IPS DF 4.7 (cell line): ENCODE data around the gene BCKDHB.
"Not testable (repeated sequence)": the region's sequence is repeated elsewhere in the genome, so short reads cannot be mapped to it uniquely, and the experiment has no call there.

Experiments used
- DNase-seq: peaks from one replicate; pipeline ENCODE4 v3.0.0-alpha.2; 2013; ENCODE audit warnings: low spot score; ENCODE audit errors: extremely low read depth

BCKDHB gene

DNA sequence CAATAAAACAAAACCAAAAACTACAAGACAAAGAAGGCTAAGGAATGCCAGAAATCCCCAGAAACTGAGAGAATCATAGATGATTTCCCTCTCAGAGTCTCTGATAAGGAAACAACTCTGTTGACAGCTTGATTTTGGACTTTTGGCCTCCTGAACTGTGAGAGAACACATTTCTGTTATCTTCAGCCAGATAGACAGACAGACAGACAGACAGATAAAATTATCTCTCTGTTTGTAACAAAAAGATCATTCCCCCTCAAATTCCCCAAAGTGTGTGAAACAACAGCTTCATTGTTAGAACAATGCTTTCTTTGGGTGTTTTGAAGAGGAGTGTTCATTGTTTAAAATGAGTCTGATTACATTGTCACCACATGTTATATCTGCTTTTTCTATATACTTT, 148.2 kb downstream of the BCKDHB start:
- DNase-seq, result no peak

- no peak for DNase-seq
These were observed 150.2 kb downstream of the BCKDHB start for GRCh38 chr6:80256691-80257090.

GRCh38 chr6:80259118-80259517, 152.6 kb downstream of the BCKDHB start:
- DNase-seq, result no peak

DNA sequence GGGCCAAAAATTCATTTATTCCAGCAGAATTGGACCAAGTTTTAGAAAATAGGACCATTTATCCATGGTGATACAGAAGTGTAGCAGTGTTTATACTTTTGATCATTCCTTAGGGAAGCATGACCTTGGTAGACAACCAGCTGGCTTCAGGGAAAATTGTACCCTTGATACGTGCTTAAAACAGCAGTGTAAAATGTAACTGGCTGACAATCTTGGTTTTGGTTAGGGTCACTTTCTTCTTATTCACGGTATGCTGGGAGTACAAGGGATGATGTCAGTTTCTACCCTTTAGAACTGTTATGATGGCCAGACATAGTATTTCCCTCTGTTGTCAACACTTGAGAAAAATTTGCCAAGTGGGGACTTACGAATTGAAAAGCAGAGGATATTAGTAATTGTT, 157.1 kb downstream of the BCKDHB start:
- DNase-seq, result no peak

DNA sequence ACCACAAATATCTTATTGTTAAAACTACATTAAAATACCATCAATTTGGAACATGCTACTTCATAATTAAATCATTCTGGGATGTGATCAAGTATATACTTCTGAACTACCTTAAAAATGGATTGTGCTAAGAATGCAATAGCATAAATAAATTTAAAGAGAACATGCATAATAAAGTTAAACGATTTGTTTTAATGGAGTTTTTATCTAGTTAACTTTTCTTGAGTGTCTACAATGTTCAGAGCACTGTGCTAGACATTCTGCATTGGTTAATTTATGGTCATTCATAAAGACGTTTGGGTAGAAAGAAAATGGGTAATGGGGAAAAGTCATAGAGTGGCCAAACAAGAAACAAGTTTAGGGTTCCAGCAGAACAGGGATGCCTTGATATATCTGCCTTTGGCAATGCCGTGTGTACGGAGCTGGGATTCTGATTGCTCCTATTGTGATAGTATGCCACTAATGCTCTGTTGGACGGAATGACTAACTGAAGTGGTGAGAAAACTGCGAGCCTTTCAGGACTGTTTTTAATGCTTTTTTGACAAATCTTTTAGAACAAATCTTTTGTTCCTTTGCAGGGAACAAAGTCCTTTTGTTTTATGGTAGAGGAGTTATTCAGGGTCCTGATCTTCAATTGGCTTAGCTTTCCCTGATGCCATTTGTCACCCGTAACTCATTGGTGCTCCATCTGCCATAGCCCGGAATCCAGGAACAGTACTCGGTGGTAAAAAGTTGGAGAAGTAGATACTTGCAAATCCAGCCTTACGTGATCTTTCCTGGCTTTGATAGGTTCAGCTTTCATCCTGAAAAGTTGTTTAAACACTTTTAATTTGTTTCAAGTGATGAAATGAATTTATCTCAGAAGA, 162.6 kb downstream of the BCKDHB start:
- no peak for DNase-seq

DNA sequence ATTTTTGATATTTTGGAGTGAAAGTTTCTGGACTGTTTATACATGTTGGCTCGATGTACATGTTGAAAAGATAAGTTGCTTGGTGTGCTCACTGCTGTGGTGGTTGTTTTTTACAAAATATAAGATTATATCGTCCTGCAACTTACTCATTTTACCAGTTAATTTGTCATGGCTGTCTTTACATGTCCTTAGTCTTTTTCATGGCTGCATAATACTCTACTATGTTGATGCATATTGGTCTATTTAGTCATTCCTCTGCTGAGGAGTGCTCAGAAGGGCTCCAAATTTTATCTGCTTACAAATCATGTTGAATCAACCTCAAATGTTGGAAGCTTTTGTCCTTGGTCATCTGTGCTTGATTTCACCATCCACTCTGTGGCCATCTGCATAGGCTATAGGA, 164.6 kb downstream of the BCKDHB start:
- DNase-seq, result no peak

DNA sequence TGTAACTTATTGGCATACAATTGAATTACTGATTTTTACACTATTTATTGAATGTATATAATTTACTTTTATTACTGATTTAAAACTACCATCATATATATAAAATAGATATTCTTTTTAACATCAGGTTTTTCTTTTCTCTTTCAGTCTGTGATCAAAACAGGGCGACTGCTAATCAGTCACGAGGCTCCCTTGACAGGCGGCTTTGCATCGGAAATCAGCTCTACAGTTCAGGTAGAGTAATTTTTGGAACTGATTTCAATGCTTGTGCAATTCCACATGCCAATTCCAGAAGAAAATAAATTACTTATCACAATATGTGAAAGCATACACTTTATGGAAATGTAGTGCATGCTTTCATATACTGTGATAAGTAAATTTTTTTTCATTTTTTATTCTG, 166.5 kb downstream of the BCKDHB start:
- DNase-seq, result no peak

GRCh38 chr6:80276861-80277260, 170.4 kb downstream of the BCKDHB start:
- DNase-seq, result no peak

DNA sequence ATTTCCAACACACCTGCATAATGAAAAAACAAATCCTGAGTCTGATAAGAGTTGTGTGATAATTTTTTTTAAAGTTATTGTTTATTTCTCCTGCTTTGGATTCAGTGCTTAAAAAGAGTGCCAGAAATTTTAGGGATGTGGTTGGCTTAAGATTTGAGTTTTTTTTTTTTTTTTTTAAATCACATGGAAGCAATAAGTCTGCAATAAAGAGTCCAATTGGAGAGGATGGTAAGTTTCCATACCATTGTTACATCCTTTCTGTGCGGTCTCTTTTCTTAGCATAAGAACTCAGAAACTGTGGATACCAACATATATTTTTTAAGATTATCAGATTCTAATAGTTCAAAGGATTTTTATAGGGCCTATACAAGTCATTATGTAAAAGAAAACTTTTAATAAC, 171.0 kb downstream of the BCKDHB start:
- no peak for DNase-seq

DNA sequence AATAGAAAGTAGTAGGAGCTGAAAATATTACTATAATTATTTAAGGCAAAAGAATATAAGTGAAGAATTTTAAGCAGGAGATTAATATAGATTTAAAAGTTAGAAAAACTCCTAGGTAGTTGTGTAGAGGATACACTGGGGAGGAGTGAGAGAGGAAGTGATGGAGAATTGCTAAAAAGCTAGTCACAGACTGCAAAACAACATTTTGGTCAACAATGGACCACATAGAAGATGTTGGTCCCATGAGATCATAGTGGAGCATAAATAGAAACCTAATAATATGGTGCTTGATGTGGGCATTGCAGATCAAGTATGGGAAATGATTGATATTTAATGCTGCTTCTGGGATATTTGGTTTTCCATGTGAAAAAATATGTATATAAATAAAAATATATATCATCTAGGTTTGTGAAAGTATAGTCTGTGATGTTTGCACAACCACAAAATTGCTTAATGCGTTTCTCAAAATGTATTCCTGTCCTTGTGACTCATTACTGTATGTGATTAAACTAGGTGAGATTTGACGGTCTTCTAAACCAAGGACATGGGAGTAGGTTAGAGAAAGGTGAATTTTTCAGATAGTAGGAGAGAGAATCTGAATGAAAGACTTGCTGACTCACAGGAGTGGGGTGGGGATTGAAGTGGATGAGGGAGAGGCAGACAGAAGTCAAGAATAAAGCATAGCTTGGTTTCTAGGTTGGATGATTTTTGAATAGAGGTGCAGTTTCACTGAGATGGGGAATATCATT, 174.0 kb downstream of the BCKDHB start:
- DNase-seq, result no peak

DNA sequence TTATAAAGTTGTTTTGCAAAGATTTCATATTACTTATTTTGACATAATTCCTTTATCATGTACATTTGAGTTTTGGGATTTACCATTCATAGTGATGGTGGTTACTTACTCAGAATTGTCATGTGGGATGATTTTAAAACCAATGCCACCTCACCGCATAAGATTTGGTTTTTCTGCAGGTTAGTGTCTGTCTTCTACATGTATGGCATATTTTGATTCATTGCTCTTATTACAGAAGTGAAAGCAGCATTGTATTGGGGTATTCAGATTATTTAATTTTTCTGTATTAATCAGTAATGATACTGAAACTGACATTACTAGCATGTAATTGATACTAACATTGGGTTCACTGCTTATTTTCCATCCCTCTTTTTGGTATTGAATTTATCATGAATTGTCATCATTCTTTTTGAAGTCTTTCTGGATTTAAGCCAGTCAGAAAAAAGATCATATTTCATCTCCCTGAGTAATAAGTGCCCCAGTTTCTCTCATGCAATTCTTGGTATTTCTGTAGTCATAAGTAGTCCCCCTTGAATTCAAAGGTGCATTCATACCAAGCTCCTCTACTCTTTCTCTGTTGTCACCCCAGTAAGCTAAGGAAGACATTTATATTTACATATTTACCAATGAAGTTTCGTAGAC, 176.6 kb downstream of the BCKDHB start:
- DNase-seq, result no peak

- DNase-seq, result no peak
These were observed 180.6 kb downstream of the BCKDHB start for GRCh38 chr6:80287112-80287511.

DNA sequence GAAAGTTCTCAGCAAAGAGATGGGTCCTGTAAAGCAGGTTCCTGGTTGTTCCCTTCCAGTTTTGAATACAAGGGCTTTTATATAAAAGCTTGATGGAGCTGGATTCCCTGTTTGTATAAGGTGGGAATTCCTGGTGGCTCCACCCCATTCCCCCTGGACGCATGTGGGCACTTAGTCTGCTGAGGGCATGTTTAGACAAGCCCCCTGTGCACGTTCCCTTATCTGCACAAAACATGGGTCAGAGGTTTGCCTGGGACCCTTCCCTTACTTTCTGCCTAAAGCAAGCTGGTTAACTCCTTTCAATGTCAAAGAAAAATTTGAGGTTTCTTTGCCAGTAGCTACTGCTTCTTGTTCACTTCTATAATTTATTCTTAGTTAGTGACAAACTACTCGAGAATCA, 181.1 kb downstream of the BCKDHB start:
- DNase-seq, result no peak

GRCh38 chr6:80289727-80290126, 183.3 kb downstream of the BCKDHB start:
- DNase-seq, result no peak

GRCh38 chr6:80294531-80294930, 188.1 kb downstream of the BCKDHB start:
- DNase-seq, result not testable (repeated sequence)

GRCh38 chr6:80302716-80303115, 196.2 kb downstream of the BCKDHB start:
- DNase-seq, result no peak

DNA sequence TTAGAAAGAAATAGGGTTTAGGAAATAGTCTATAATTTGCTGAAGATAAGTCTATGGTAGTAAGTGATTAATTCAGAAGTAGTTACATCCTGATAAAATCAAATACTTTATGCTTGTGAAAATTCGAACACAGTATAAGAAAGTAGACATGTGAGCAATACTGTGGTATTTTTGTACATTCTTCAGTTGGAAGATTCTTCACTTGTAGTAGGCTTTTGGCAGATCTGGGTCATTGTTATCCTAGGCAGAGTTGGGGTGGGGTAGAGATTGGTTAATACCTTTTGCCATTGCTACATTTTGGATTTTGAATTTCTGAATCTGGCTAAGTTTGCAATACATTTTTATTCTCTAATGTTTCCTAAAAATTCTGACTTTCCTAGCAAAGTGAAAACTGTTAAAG, 197.5 kb downstream of the BCKDHB start:
- no peak for DNase-seq

GRCh38 chr6:80314531-80314930, 208.1 kb downstream of the BCKDHB start:
- DNase-seq, result no peak

GRCh38 chr6:80316686-80317231, 210.3 kb downstream of the BCKDHB start:
- no peak for DNase-seq

DNA sequence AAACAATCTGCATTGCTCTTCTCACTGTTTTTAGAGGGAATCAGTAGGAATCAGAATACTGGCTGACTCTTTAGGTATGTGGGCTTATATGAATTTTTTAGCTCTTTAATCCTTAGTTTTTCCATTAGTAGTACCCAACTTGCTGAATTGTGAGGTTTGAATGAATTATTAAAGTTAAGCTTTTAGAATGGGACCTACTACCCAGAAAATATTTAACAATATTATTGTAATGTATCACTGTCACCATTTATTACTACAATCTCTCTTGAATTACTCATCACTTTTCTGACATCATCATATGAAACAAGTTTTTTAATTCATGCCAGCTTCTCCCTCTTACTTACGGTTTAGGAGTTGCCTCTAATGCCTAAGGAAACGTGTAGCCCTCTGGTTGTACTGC, 212.7 kb downstream of the BCKDHB start:
- DNase-seq, result no peak

DNA sequence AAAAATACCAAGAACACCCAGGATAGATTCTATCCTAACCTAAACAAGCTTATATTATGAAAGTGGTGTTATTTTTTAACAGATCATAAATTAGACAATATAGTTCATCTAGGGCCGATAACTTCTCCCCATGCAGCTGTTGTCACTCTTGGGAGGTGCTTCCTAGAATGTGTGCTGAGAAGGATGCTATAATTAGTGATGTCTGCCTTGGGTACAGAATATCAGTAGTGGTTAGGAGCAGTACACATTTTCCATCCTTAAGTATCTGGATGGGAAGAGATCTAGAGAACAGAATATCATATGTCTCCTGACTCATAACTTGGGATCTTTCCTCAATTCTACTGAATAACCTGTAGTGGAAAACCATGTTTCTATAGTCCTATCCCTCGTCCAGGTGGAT, 214.5 kb downstream of the BCKDHB start:
- DNase-seq, result no peak

GRCh38 chr6:80325742-80326141, 219.3 kb downstream of the BCKDHB start:
- DNase-seq, result no peak
